SK-N-MC (cell line): ENCODE results near the gene GABPA.

Experiments
- EZH2 ChIP-seq: fragments of 200-600 bp; sonication (generic); IDR thresholded peaks from one replicate; pipeline ENCODE4 v1.6.1; 2017; ENCODE audit warnings: antibody characterized with exemption
- FOXP2 ChIP-seq: optimal IDR thresholded peaks from 2 replicates; pipeline ENCODE3; 2011; ENCODE audit warnings: mild to moderate bottlenecking, moderate library complexity; ENCODE audit not compliant: insufficient read depth; ENCODE audit errors: extremely low read length, control extremely low read depth
- POLR2AphosphoS5 ChIP-seq: IDR thresholded peaks from 2 replicates; pipeline ENCODE4 v1.6.1; 2012; ENCODE audit warnings: mild to moderate bottlenecking, low read depth, low read length, borderline replicate concordance

DNA sequence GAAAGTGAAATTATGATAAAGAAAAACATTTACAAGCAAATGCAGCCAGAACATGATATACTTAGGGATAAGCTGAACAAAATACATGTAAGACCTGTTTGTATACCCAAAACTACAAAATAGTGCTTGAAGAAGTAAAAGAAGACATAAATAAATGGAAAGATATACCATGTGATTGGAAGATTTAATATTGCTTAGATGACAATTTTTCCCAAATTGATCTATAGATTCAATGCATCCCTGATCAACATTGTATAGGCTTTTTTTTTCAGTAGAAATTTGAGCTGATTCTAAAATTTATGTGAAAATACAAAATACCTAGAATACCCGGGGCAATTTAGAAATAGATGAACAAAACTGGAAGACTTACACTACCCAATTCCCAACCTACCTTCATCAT lies 76.4 kb downstream of the GABPA start:
- TF ChIP-seq EZH2 (no peak), POLR2AphosphoS5 (no peak), FOXP2 (no peak)
